CD14-positive monocyte (primary cell): ENCODE data around the gene CTAGE4. TPM values are rescaled to one million over a fixed set of nuclear protein-coding genes. Genes with fewer than 3 reads are reported as not detected.
"Not testable (repeated sequence)": the region's sequence is repeated elsewhere in the genome, so short reads cannot be mapped to it uniquely, and the experiment has no call there.

Experiments
- DNase-seq, 3 donors: peaks; one replicate each; pipeline ENCODE4 v3.0.0-alpha.2; 2011 to 2022
- H2AFZ ChIP-seq: 2 replicates; pipeline ENCODE4 v1.6.0; 2012; ENCODE audit warnings: mild to moderate bottlenecking, low read depth, low read length, inconsistent platforms; ENCODE audit not compliant: insufficient read depth, poor library complexity, severe bottlenecking
- H3K27ac ChIP-seq, 2 donors: 1 replicate in 1 of 2; 2 replicates in 1 of 2; pipeline ENCODE4 v1.5.1; 2012 to 2013; ENCODE audit warnings: low read length in 2 of 2, control low read depth in 1 of 2, inconsistent platforms in 1 of 2, low read depth in 1 of 2, mild to moderate bottlenecking in 1 of 2
- H3K27me3 ChIP-seq, 2 donors: one replicate each; pipeline versions ENCODE4 v1.6.0 to v1.6.1; 2011 to 2013; ENCODE audit warnings: low read length in 2 of 2; ENCODE audit not compliant: control insufficient read depth in 2 of 2, insufficient read depth in 2 of 2
- H3K36me3 ChIP-seq, 2 donors: replicated peaks in 1 of 2; 1 replicate in 1 of 2; 2 replicates in 1 of 2; pipeline versions ENCODE4 v1.5.1 to v1.6.1; 2012 to 2013; ENCODE audit warnings: low read length in 2 of 2, control low read depth in 1 of 2, inconsistent platforms in 1 of 2, mild to moderate bottlenecking in 1 of 2; ENCODE audit not compliant: insufficient read depth in 2 of 2, control insufficient read depth in 1 of 2
- H3K4me1 ChIP-seq, 2 donors: 1 replicate in 1 of 2; 2 replicates in 1 of 2; pipeline versions ENCODE4 v1.5.1 to v1.6.1; 2012 to 2013; ENCODE audit warnings: low read length in 2 of 2, control low read depth in 1 of 2, inconsistent platforms in 1 of 2, mild to moderate bottlenecking in 1 of 2, moderate library complexity in 1 of 2; ENCODE audit not compliant: insufficient read depth in 2 of 2, control insufficient read depth in 1 of 2
- H3K4me2 ChIP-seq: replicated peaks from 2 replicates; pipeline ENCODE3; 2012; ENCODE audit warnings: low read length, moderate library complexity, mild to moderate bottlenecking; ENCODE audit not compliant: poor library complexity, severe bottlenecking; ENCODE audit errors: extremely low read depth
- H3K4me3 ChIP-seq, 3 experiments: fragments of 200-600 bp in 1 of 3; sonication (generic) in 1 of 3; replicated peaks in 1 of 3; 1 replicate in 2 of 3; 2 replicates in 1 of 3; pipeline ENCODE4 v1.5.1; 2011 to 2013; ENCODE audit warnings: low read length in 3 of 3, mild to moderate bottlenecking in 3 of 3, control low read depth in 2 of 3, low read depth in 2 of 3, inconsistent platforms in 1 of 3, moderate library complexity in 1 of 3
- H3K79me2 ChIP-seq: 2 replicates; pipeline ENCODE4 v1.6.0; 2012; ENCODE audit warnings: mild to moderate bottlenecking, control low read depth, inconsistent platforms, low read length, moderate library complexity; ENCODE audit not compliant: insufficient read depth
- H3K9ac ChIP-seq: 2 replicates; pipeline ENCODE4 v1.6.0; 2017; ENCODE audit warnings: low read length, mild to moderate bottlenecking; ENCODE audit not compliant: insufficient read depth, poor library complexity, severe bottlenecking
- H3K9me3 ChIP-seq, 2 donors: replicated peaks in 1 of 2; 1 replicate in 1 of 2; 2 replicates in 1 of 2; pipeline versions ENCODE4 v1.5.1 to v1.6.1; 2012 to 2013; ENCODE audit warnings: low read length in 2 of 2, control low read depth in 1 of 2; ENCODE audit not compliant: control insufficient read depth in 1 of 2, insufficient read depth in 1 of 2
- H4K20me1 ChIP-seq: 2 replicates; pipeline ENCODE4 v1.6.0; 2012; ENCODE audit warnings: mild to moderate bottlenecking, low read length, control low read depth, moderate library complexity; ENCODE audit not compliant: insufficient read depth
- H3K27ac Mint-ChIP-seq, 7 donors: one replicate each; pipeline ENCODE4 v1.8.0; 2020; ENCODE audit warnings: mild to moderate bottlenecking in 7 of 7, mixed read lengths in 7 of 7, moderate library complexity in 6 of 7, inconsistent platforms in 2 of 7
- H3K27me3 Mint-ChIP-seq, 3 donors: one replicate each; pipeline ENCODE4 v1.8.0; 2021 to 2022; ENCODE audit warnings: low read depth in 3 of 3, mild to moderate bottlenecking in 3 of 3, mixed read lengths in 3 of 3, moderate library complexity in 3 of 3, inconsistent platforms in 1 of 3
- H3K36me3 Mint-ChIP-seq, 2 donors: one replicate each; pipeline ENCODE4 v1.8.0; 2020; ENCODE audit warnings: mixed read lengths in 2 of 2, inconsistent platforms in 1 of 2, mild to moderate bottlenecking in 1 of 2
- H3K4me1 Mint-ChIP-seq: one replicate; pipeline ENCODE4 v1.8.0; 2020; ENCODE audit warnings: mild to moderate bottlenecking, mixed read lengths
- H3K4me3 Mint-ChIP-seq, 2 donors: one replicate each; pipeline ENCODE4 v1.8.0; 2020; ENCODE audit warnings: mild to moderate bottlenecking in 2 of 2, mixed read lengths in 2 of 2, moderate library complexity in 1 of 2
- H3K9me3 Mint-ChIP-seq, 7 donors: one replicate each; pipeline ENCODE4 v1.8.0; 2020 to 2022; ENCODE audit warnings: mixed read lengths in 7 of 7, mild to moderate bottlenecking in 6 of 7, moderate library complexity in 6 of 7, inconsistent platforms in 2 of 7
- WGBS: methylation state at CpG from one replicate; pipeline ENCODE4 v1.1.5; 2013; ENCODE audit warnings: missing lambda C conversion rate; ENCODE audit not compliant: insufficient coverage; 5-methylcytosine and 5-hydroxymethylcytosine counted together
- intact Hi-C, 2 donors: fragments of 100-400 bp; cut with micrococcal nuclease; formaldehyde crosslinking; loops; one replicate each; pipeline versions ENCODE4 v1.15.0 to v1.15.1; 2023
- polyA plus RNA-seq, 3 donors: library from polyadenylated mRNA; depleted of rRNA in 1 of 3; unstranded in 2 of 3; stranded (reverse) in 1 of 3; fragments of 300-500 nt in 2 of 3; fragments of >200 nt in 1 of 3; fragmentation: Illumina TruSeq in 2 of 3; gene quantifications; 1 replicate in 2 of 3; 2 replicates in 1 of 3; pipeline ENCODE4 v1.2.3, GENCODE V29; 2012 to 2021
- TF ChIP-seq, protein P1 (sequence below): fragments of 200-600 bp; IDR thresholded peaks from one replicate; pipeline ENCODE4 v1.8.0; 2022; ENCODE audit warnings: antibody characterized with exemption, mild to moderate bottlenecking

The CTAGE4 gene
- polyA plus RNA-seq, 3 donors = not detected

DNA sequence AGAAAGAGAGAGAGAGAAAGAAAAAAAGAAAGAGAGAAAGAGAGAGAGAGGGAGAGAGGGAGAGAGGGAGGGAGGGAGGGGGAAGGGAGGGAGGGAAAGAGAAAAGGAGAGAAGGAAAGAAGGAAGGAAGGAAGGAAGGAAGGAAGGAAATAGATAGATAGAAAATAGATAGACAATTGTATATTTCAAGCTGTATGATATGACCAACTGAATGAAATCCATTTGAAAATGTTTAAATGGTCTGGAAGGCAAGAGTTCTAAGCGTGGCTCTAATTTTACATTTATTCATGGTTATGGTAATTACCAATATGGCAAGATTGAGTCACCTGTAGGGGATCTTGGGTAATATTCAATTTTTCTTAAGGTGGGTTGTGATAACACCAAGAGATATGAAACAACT, 24.4 kb upstream of the CTAGE4 start:
- Mint-ChIP-seq H3K36me3 (no peaks in the 10 kb centered on the region), H3K9me3 (peaks cover 0 to 4% (median 0%) of the 10 kb centered on the region in 7 donors), H3K27me3 (peaks cover 0 to 2% (median 0%) of the 10 kb centered on the region in 3 donors), H3K4me1 (no peaks in the 10 kb centered on the region), H3K27ac (no peak overlapping the region), H3K4me3 (no peak overlapping the region)
- Histone ChIP-seq H3K9ac (no peak overlapping the region), H3K27me3 (no peaks in the 10 kb centered on the region), H3K27ac (no peak overlapping the region), H3K36me3 (no peaks in the 10 kb centered on the region), H3K4me3 (no peak overlapping the region), H4K20me1 (no peaks in the 10 kb centered on the region), H2AFZ (no peak overlapping the region), H3K4me1 (no peaks in the 10 kb centered on the region), H3K79me2 (no peaks in the 10 kb centered on the region), H3K4me2 (no peak overlapping the region), H3K9me3 (no peaks in the 10 kb centered on the region)
- intact Hi-C loops = no loop called here
- DNase-seq = no peak
- no CpG with 5 or more reads among the region's 1 CpG for WGBS
- TF ChIP-seq, protein P1, sequence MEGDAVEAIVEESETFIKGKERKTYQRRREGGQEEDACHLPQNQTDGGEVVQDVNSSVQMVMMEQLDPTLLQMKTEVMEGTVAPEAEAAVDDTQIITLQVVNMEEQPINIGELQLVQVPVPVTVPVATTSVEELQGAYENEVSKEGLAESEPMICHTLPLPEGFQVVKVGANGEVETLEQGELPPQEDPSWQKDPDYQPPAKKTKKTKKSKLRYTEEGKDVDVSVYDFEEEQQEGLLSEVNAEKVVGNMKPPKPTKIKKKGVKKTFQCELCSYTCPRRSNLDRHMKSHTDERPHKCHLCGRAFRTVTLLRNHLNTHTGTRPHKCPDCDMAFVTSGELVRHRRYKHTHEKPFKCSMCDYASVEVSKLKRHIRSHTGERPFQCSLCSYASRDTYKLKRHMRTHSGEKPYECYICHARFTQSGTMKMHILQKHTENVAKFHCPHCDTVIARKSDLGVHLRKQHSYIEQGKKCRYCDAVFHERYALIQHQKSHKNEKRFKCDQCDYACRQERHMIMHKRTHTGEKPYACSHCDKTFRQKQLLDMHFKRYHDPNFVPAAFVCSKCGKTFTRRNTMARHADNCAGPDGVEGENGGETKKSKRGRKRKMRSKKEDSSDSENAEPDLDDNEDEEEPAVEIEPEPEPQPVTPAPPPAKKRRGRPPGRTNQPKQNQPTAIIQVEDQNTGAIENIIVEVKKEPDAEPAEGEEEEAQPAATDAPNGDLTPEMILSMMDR = no peak

DNA sequence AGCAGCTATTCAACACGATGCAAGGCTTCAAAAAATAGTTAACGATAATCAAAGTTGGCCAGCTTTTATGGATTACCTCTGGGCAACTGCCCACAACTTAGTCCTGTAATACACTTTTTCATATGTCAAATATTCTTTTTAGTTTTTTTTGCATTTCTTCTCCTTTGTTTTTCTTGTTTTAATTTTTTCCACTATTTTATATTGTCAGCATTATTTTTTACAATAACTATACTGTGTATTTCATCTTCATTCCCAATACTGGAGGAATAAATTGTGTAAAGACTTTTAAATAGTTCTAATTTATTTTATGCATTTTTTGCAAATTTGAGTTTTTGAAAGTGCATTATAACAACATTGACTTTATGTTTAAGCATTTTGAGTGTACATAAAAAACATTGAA, 18.5 kb upstream of the CTAGE4 start:
- no CpG with 5 or more reads among the region's 2 CpGs for WGBS
- Histone ChIP-seq H3K27me3 (no peaks in the 10 kb centered on the region), H3K36me3 (no peaks in the 10 kb centered on the region), H3K9me3 (no peaks in the 10 kb centered on the region), H3K79me2 (no peaks in the 10 kb centered on the region), H3K4me1 (no peaks in the 10 kb centered on the region), H4K20me1 (no peaks in the 10 kb centered on the region), H3K9ac (no peak overlapping the region), H3K4me3 (no peak overlapping the region), H2AFZ (no peak overlapping the region), H3K27ac (no peak overlapping the region), H3K4me2 (no peak overlapping the region)
- Mint-ChIP-seq H3K27ac (no peak overlapping the region), H3K4me1 (no peaks in the 10 kb centered on the region), H3K36me3 (no peaks in the 10 kb centered on the region), H3K9me3 (peaks cover 0 to 4% (median 0%) of the 10 kb centered on the region in 7 donors), H3K4me3 (no peak overlapping the region), H3K27me3 (peaks cover 0 to 2% (median 0%) of the 10 kb centered on the region in 3 donors)
- TF ChIP-seq, protein P1 = no peak
- no peak for DNase-seq
- intact Hi-C loops = no loop called here

DNA sequence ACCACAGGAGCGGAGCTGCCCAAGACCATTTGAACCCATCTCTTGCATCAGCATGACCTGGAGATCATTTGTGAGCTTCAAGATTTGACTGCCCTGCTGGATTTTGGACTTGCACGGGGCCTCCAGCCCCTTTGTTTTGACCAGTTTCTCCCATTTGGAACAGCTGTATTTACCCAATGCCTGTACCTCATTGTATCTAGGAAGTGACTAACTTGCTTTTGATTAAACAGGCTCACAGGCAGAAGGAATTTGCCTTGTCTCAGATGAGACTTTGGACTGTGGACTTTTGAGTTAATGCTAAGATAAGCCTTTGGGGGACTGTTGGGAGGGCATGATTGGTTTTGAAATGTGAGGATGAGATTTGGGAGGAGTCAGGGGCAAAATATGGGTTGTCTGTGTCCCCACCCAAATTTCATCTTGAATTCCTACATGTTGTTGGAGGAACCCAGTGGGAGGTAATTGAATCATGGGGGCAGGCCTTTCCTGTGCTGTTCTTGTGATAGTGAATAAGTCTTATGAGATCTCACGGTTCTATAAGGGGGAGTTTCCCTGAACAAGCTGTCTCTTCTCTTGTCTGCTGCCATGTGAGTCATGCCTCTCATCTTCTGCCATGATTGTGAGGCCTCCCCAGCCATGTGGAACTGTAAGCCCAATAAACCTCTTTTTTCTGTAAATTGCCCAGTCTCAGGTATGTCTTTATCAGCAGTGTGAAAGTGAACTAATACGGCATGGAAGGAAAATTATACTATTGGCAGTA, 11.5 kb upstream of the CTAGE4 start:
- H3K9ac ChIP-seq, H3K27ac Mint-ChIP-seq, DNase-seq, H3K4me1 ChIP-seq, H3K27me3 Mint-ChIP-seq, H3K9me3 ChIP-seq, H3K36me3 Mint-ChIP-seq, H3K4me3 Mint-ChIP-seq, H3K4me2 ChIP-seq, H3K9me3 Mint-ChIP-seq, H4K20me1 ChIP-seq, H3K27me3 ChIP-seq, H3K36me3 ChIP-seq, H2AFZ ChIP-seq, H3K4me3 ChIP-seq, H3K4me1 Mint-ChIP-seq, H3K79me2 ChIP-seq, H3K27ac ChIP-seq: not testable (repeated sequence)
- intact Hi-C loops = loop anchor here in 1 of 2 donors (10.0 kb wide), 1 partner anchor 223 kb away; no protein-coding TSS in a partner anchor
- WGBS = 90% methylated on average over 2 of the region's 4 CpGs
